GM20000 (cell line): ENCODE measurements around the gene PACRG.

Experiments
- DNase-seq: peaks from one replicate; pipeline ENCODE4 v3.0.0; 2012; ENCODE audit warnings: low spot score
- CTCF ChIP-seq: IDR thresholded peaks from 2 replicates; pipeline ENCODE4 v1.5.1; 2012; ENCODE audit warnings: mild to moderate bottlenecking, control low read depth; ENCODE audit errors: extremely low read depth, missing control alignments

PACRG gene

GRCh38 chr6:163094881-163095280 lies 367.1 kb downstream of the PACRG start:
- no peak for TF ChIP-seq CTCF
- no peak for DNase-seq

GRCh38 chr6:163095401-163095800 lies 367.6 kb downstream of the PACRG start:
- TF ChIP-seq CTCF, result no peak
- DNase-seq, result no peak

DNA sequence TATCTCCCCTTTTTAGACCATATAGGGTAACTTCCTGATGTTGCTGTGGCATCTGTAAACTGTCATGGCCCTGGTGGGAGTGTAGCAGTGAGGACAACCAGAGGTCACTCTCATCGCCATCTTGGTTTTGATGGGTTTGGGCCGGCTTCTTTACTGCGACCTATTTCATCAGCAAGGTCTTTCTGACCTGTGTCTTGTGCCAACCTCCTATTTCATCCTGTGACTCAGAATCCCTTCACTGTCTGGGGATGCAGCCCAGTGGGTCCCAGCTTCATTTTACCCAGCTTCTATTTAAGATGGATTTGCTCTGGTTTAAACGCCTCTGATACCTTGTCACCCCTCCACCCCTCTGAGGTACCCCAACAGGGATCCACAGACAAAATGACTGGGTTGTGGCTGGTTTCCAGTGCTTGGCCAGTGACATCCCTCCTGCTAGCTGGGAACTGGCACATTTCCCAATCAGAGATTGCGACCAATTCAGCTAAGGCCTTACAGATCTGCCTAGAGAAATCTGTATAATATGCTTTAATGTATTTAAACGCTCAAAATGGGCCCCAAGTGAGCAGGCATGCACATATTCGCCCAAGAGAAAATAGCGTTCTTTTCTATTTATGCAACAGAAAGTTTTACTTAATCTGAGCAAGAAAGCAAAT lies 371.2 kb downstream of the PACRG start:
- no peak for DNase-seq

GRCh38 chr6:163099621-163100171 lies 371.9 kb downstream of the PACRG start:
- no peak for TF ChIP-seq CTCF
- no peak for DNase-seq

More for the DNA sequence above, 371.2 kb downstream of the PACRG start:
- TF ChIP-seq CTCF, result no peak

GRCh38 chr6:163100259-163100658 lies 372.5 kb downstream of the PACRG start:
- TF ChIP-seq CTCF, result no peak
- DNase-seq, result no peak

DNA sequence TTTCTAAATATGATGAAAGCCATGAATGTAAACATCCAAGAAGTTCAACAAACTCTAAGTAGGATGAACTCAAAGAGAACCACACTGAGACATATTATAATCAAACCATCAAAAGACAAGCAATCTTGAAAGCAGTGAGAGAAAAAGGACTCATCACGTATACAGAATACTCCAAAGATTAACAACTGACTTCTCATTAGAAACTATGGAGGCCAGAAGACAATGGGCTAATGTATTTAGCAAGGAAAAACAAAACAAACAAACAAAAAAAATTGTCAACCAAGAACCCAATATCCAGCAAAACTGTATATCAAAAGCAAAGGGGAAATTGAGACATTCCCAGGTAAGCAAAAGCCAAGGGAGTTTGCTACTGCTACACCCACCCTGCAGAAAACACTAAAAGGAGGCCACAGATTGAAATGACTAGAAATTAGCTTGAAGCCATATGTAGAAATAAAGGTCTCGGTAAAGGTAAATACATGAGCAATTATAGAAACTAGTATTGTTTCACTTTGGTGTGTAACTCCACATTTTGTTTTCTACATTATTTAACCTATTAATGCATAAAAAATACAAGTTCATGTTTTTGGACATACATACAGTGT lies 385.7 kb downstream of the PACRG start:
- no peak for TF ChIP-seq CTCF
- DNase-seq, result no peak

GRCh38 chr6:163118941-163119340 lies 391.2 kb downstream of the PACRG start:
- TF ChIP-seq CTCF, result no peak
- DNase-seq, result no peak
